Transverse colon (tissue), 4 donors: ENCODE results near the gene C12orf75.

ENCODE experiments used
- CTCF ChIP-seq, 5 experiments: fragments of 200-600 bp in 3 of 5; fragments of 450-650 bp in 2 of 5; sonication (generic) in 3 of 5; IDR thresholded peaks; 1 replicate in 2 of 5; 2 replicates in 3 of 5; pipeline ENCODE4 v1.5.1; 2016 to 2017; ENCODE audit warnings: antibody characterized with exemption in 5 of 5, inconsistent platforms in 3 of 5, mild to moderate bottlenecking in 2 of 5, moderate library complexity in 1 of 5
- EP300 ChIP-seq: sonication (generic); formaldehyde crosslinking; IDR thresholded peaks from one replicate; pipeline ENCODE4 v1.6.1; 2017; ENCODE audit warnings: antibody characterized with exemption, low read depth
- POLR2A ChIP-seq: fragments of 450-650 bp; IDR thresholded peaks from one replicate; pipeline ENCODE4 v1.6.1; 2016; ENCODE audit warnings: antibody characterized with exemption, mild to moderate bottlenecking, moderate library complexity
- POLR2AphosphoS5 ChIP-seq, 3 donors: sonication (generic); formaldehyde crosslinking; IDR thresholded peaks; one replicate each; pipeline ENCODE4 v1.6.1; 2016; ENCODE audit warnings: antibody characterized with exemption in 3 of 3

GRCh38 chr12:105317942-105318621 is 12.4 kb upstream of the C12orf75 start:
- no peak for TF ChIP-seq CTCF (IDR thresholded peaks at IDR 0.05)
- no peak for TF ChIP-seq EP300
- no peak for TF ChIP-seq POLR2A
- TF ChIP-seq POLR2AphosphoS5 (IDR thresholded peaks at IDR 0.05), result peak in 2 of 3 donors; percentile 40 to 49
